Caco-2 (cell line): Measurements from ENCODE around the gene TSHR. TPM values are rescaled to one million over a fixed set of nuclear protein-coding genes. Genes with fewer than 3 reads are reported as not detected.

Experiments
- BruUV-seq: library from RNA; stranded (reverse); fragments of 400-500 nt; replicated peaks from 2 replicates; lab custom pipeline; 2021; lab: Mats Ljungman, UMichigan
- CTCF ChIA-PET: fragments of 300-600 bp; sonication (Branson Sonifier 250); formaldehyde crosslinking; loops from one replicate; lab custom pipeline; 2022; ENCODE audit warnings: antibody characterized with exemption; lab: Charles Lee
- POLR2A ChIA-PET: fragments of 300-600 bp; sonication (Branson Sonifier 250); formaldehyde crosslinking; loops from one replicate; lab custom pipeline; 2022; ENCODE audit warnings: antibody characterized with exemption; lab: Charles Lee
- DNase-seq, 2 experiments: peaks; one replicate each; pipeline versions ENCODE4 v3.0.0 to v3.0.0-alpha.2; 2020 to 2022
- H3K27me3 ChIP-seq: replicated peaks from 2 replicates; pipeline ENCODE4 v1.6.0; 2011; ENCODE audit warnings: low read length; ENCODE audit not compliant: control insufficient read depth, insufficient read depth
- H3K36me3 ChIP-seq: 2 replicates; pipeline ENCODE4 v1.5.1; 2011; ENCODE audit warnings: low read length; ENCODE audit not compliant: control insufficient read depth, insufficient read depth
- H3K4me1 ChIP-seq: fragments of 250-450 bp; sonication (Bioruptor Pico); 2 replicates; pipeline ENCODE4 v1.5.1; 2020; ENCODE audit warnings: mild to moderate bottlenecking
- H3K4me3 ChIP-seq: 2 replicates; pipeline ENCODE4 v1.5.1; 2011; ENCODE audit warnings: low read depth, mild to moderate bottlenecking, control low read depth, low read length
- H3K9me3 ChIP-seq: fragments of 250-450 bp; sonication (Bioruptor Pico); 2 replicates; pipeline ENCODE4 v1.5.1; 2020; ENCODE audit warnings: mild to moderate bottlenecking, moderate library complexity
- H3K27ac Mint-ChIP-seq: one replicate; pipeline ENCODE4 v1.8.0; 2022; ENCODE audit warnings: mixed read lengths; ENCODE audit not compliant: unreplicated experiment
- H3K27me3 Mint-ChIP-seq: one replicate; pipeline ENCODE4 v1.8.0; 2022; ENCODE audit warnings: mixed read lengths; ENCODE audit not compliant: insufficient read depth, unreplicated experiment
- H3K36me3 Mint-ChIP-seq: one replicate; pipeline ENCODE4 v1.8.0; 2022; ENCODE audit warnings: mild to moderate bottlenecking, mixed read lengths; ENCODE audit not compliant: insufficient read depth, unreplicated experiment
- H3K4me1 Mint-ChIP-seq: one replicate; pipeline ENCODE4 v1.8.0; 2022; ENCODE audit warnings: low read depth, mixed read lengths; ENCODE audit not compliant: unreplicated experiment
- H3K4me3 Mint-ChIP-seq: one replicate; pipeline ENCODE4 v1.8.0; 2022; ENCODE audit warnings: mild to moderate bottlenecking, moderate library complexity, mixed read lengths; ENCODE audit not compliant: unreplicated experiment
- H3K9me3 Mint-ChIP-seq: one replicate; pipeline ENCODE4 v1.8.0; 2022; ENCODE audit warnings: mixed read lengths; ENCODE audit not compliant: unreplicated experiment
- CTCF ChIP-seq, 2 experiments: fragments of 200-600 bp in 1 of 2; IDR thresholded peaks; 1 replicate in 1 of 2; 2 replicates in 1 of 2; pipeline versions ENCODE4 v1.5.1 to v1.8.0; 2011 to 2022; ENCODE audit warnings: antibody characterized with exemption in 1 of 2, control low read depth in 1 of 2, inconsistent platforms in 1 of 2, low read depth in 1 of 2, low read length in 1 of 2, mild to moderate bottlenecking in 1 of 2, moderate library complexity in 1 of 2; ENCODE audit not compliant: insufficient read depth in 1 of 2, severe bottlenecking in 1 of 2, unreplicated experiment in 1 of 2
- intact Hi-C: fragments of 100-400 bp; cut with micrococcal nuclease; formaldehyde crosslinking; loops from one replicate; pipeline ENCODE4 v1.10.0; 2022; ENCODE audit not compliant: unreplicated experiment
- total RNA-seq: library from RNA; stranded (reverse); gene quantifications from 2 replicates; pipeline ENCODE4 v1.2.3, GENCODE V29; 2022

TSHR gene
- total RNA-seq, 1 experiment from 2014 or later, result not detected

GRCh38 chr14:80988735-80989429, 33.5 kb downstream of the TSHR start:
- no peak overlapping the region for H3K27ac Mint-ChIP-seq
- intact Hi-C loops, result no loop called here
- H3K4me1 Mint-ChIP-seq, result no peaks in the 10 kb centered on the region
- no peaks in the 10 kb centered on the region for H3K9me3 Mint-ChIP-seq
- TF ChIP-seq CTCF (IDR thresholded peaks at IDR 0.05; ENCODE audit: insufficient read depth in 1 of 2, low read depth in 1 of 2, low read length in 1 of 2, severe bottlenecking in 1 of 2, unreplicated experiment in 1 of 2), result no peak
- peaks cover 10% of the 10 kb centered on the region for H3K27me3 Mint-ChIP-seq
- BruUV-seq, result no TSS peak
- no peaks in the 10 kb centered on the region for H3K36me3 ChIP-seq
- no peak overlapping the region for H3K4me3 ChIP-seq
- no peak overlapping the region for H3K4me3 Mint-ChIP-seq
- H3K4me1 ChIP-seq, result no peaks in the 10 kb centered on the region
- H3K27me3 ChIP-seq, result no peaks in the 10 kb centered on the region
- no peak for DNase-seq
- POLR2A ChIA-PET, result no interaction called here
- CTCF ChIA-PET, result interaction anchor here (0.6 to 1.5 kb wide), 2 partner anchors 33 to 935 kb away, joined by 3 to 6 read pairs; partner anchors contain the start of gene TSHR
- no peaks in the 10 kb centered on the region for H3K36me3 Mint-ChIP-seq
- no peaks in the 10 kb centered on the region for H3K9me3 ChIP-seq

GRCh38 chr14:80992580-80992979, 37.2 kb downstream of the TSHR start:
- Mint-ChIP-seq H3K4me1 (no peaks in the 10 kb centered on the region), H3K27me3 (peaks cover 24% of the 10 kb centered on the region), H3K4me3 (no peak overlapping the region), H3K36me3 (no peaks in the 10 kb centered on the region), H3K9me3 (no peaks in the 10 kb centered on the region), H3K27ac (no peak overlapping the region)
- BruUV-seq, result no TSS peak
- no peak for TF ChIP-seq CTCF (IDR thresholded peaks at IDR 0.05; ENCODE audit: insufficient read depth in 1 of 2, low read depth in 1 of 2, low read length in 1 of 2, severe bottlenecking in 1 of 2, unreplicated experiment in 1 of 2)
- Histone ChIP-seq H3K27me3 (no peaks in the 10 kb centered on the region), H3K4me3 (no peak overlapping the region), H3K9me3 (no peaks in the 10 kb centered on the region), H3K36me3 (no peaks in the 10 kb centered on the region), H3K4me1 (no peaks in the 10 kb centered on the region)
- ChIA-PET CTCF (interaction anchor here (0.6 kb wide), 1 partner anchor 1333 kb away, joined by 3 read pairs; no protein-coding TSS in a partner anchor), POLR2A (no interaction called here)
- intact Hi-C loops, result no loop called here
- no peak for DNase-seq

GRCh38 chr14:80996049-80996901, 40.9 kb downstream of the TSHR start:
- Histone ChIP-seq H3K36me3 (no peaks in the 10 kb centered on the region), H3K27me3 (no peaks in the 10 kb centered on the region), H3K9me3 (no peaks in the 10 kb centered on the region), H3K4me1 (no peaks in the 10 kb centered on the region), H3K4me3 (no peak overlapping the region)
- peak; percentile 52 to 70 for TF ChIP-seq CTCF (IDR thresholded peaks at IDR 0.05; ENCODE audit: insufficient read depth in 1 of 2, low read depth in 1 of 2, low read length in 1 of 2, severe bottlenecking in 1 of 2, unreplicated experiment in 1 of 2)
- POLR2A ChIA-PET, result interaction anchor here (0.7 kb wide), 1 partner anchor 174 kb away, joined by 3 read pairs; no protein-coding TSS in a partner anchor
- intact Hi-C loops, result loop anchor here (1.0 kb wide), 3 partner anchors 66 to 174 kb away; no protein-coding TSS in a partner anchor
- peaks cover 32% of the 10 kb centered on the region for H3K27me3 Mint-ChIP-seq
- CTCF ChIA-PET, result interaction anchor here (1.0 to 2.3 kb wide), 6 partner anchors 9 to 468 kb away, joined by 3 to 23 read pairs (median 4); partner anchors contain the start of genes CEP128 and TSHR
- DNase-seq, result peak; percentile 45 to 56
- H3K36me3 Mint-ChIP-seq, result no peaks in the 10 kb centered on the region
- no peaks in the 10 kb centered on the region for H3K4me1 Mint-ChIP-seq
- BruUV-seq, result no TSS peak
- H3K9me3 Mint-ChIP-seq, result no peaks in the 10 kb centered on the region
- H3K4me3 Mint-ChIP-seq, result no peak overlapping the region
- H3K27ac Mint-ChIP-seq, result no peak overlapping the region
